ENCODE results near the gene MXD3.

The MXD3 gene

DNA sequence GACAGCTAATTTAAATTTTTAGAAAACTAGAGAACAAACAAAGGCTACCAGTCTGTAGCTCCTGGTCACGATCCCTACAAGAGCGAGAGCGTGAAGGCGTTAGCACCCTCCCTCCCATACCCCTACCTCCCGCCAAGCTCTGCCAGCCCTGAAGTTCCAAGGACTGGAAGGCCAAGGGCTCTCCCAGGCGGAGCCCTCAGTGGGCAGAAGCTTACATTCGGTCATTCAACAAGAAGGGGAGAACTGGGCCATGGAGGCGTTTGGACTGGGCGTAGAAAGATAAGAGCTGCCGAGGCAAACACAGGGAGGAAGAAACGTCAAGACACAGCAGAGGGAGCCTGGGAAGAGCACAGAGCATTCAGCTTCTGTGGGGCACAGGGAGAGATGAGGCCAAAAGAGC, 3.0 kb downstream of the MXD3 start:
- ATAC-seq, result no peak

GRCh38 chr5:177307544-177308363, 3.9 kb downstream of the MXD3 start:
- ATAC-seq, result no peak
- TF ChIP-seq ZFP30 (CRISPR knock-in tag; IDR thresholded peaks at IDR 0.05), result no peak
- TF ChIP-seq TSHZ2 (CRISPR knock-in tag; IDR thresholded peaks at IDR 0.05), result no peak
- TF ChIP-seq ZNF70 (CRISPR knock-in tag; IDR thresholded peaks at IDR 0.05), result no peak
- TF ChIP-seq GLIS3 (CRISPR knock-in tag; IDR thresholded peaks at IDR 0.05), result no peak
- TF ChIP-seq ESRRG (CRISPR knock-in tag; IDR thresholded peaks at IDR 0.05), result no peak
- TF ChIP-seq TOX (CRISPR knock-in tag; IDR thresholded peaks at IDR 0.05; ENCODE audit: borderline replicate concordance), result no peak
- no peak for TF ChIP-seq ARNTL (CRISPR knock-in tag; IDR thresholded peaks at IDR 0.05; ENCODE audit: borderline replicate concordance, low read depth)
- no peak for TF ChIP-seq BACH2 (CRISPR knock-in tag; IDR thresholded peaks at IDR 0.05; ENCODE audit: borderline replicate concordance)
- TF ChIP-seq TCF4 (CRISPR knock-in tag; IDR thresholded peaks at IDR 0.05; ENCODE audit: borderline replicate concordance), result no peak
- TF ChIP-seq CSRNP3 (CRISPR knock-in tag; IDR thresholded peaks at IDR 0.05), result no peak
- TF ChIP-seq PPARA (CRISPR knock-in tag; IDR thresholded peaks at IDR 0.05; ENCODE audit: borderline replicate concordance), result no peak
- TF ChIP-seq CREB5 (CRISPR knock-in tag; IDR thresholded peaks at IDR 0.05; ENCODE audit: low read depth), result no peak
- TF ChIP-seq CSDC2 (CRISPR knock-in tag; IDR thresholded peaks at IDR 0.05), result no peak
- TF ChIP-seq PATZ1 (CRISPR knock-in tag; IDR thresholded peaks at IDR 0.05; ENCODE audit: borderline replicate concordance), result no peak
- no peak for TF ChIP-seq ZNF565 (CRISPR knock-in tag; conservative IDR thresholded peaks at IDR 0.05; ENCODE audit: low read depth)
- TF ChIP-seq SNAI2 (CRISPR knock-in tag; IDR thresholded peaks at IDR 0.05), result no peak
- no peak for TF ChIP-seq ZC3H10 (CRISPR knock-in tag; IDR thresholded peaks at IDR 0.05)
- no peak for TF ChIP-seq OSR1 (CRISPR knock-in tag; IDR thresholded peaks at IDR 0.05)

More for the DNA sequence above, 3.0 kb downstream of the MXD3 start:
- TF ChIP-seq GLIS3 (CRISPR knock-in tag; IDR thresholded peaks at IDR 0.05) (no peak), PATZ1 (CRISPR knock-in tag; IDR thresholded peaks at IDR 0.05; ENCODE audit: borderline replicate concordance) (no peak), SNAI2 (CRISPR knock-in tag; IDR thresholded peaks at IDR 0.05) (no peak), CSDC2 (CRISPR knock-in tag; IDR thresholded peaks at IDR 0.05) (no peak), CSRNP3 (CRISPR knock-in tag; IDR thresholded peaks at IDR 0.05) (no peak), ESRRG (CRISPR knock-in tag; IDR thresholded peaks at IDR 0.05) (no peak), ZNF8 (CRISPR knock-in tag; IDR thresholded peaks at IDR 0.05) (no peak), CREB5 (CRISPR knock-in tag; IDR thresholded peaks at IDR 0.05; ENCODE audit: low read depth) (no peak), OSR1 (CRISPR knock-in tag; IDR thresholded peaks at IDR 0.05) (no peak), ZNF70 (CRISPR knock-in tag; IDR thresholded peaks at IDR 0.05) (no peak)
